HG02623 (cell line): ENCODE measurements around the gene ERC2.

Experiments
- ATAC-seq: cut with Tn5 transposase; IDR thresholded peaks from one replicate; pipeline ENCODE4 v1.9.1; 2021; ENCODE audit warnings: moderate library complexity; ENCODE audit not compliant: unreplicated experiment

The ERC2 gene

GRCh38 chr3:55639143-55639542 is 829.1 kb downstream of the ERC2 start:
- no peak for ATAC-seq

- ATAC-seq: no peak
These were observed 830.2 kb downstream of the ERC2 start for GRCh38 chr3:55637906-55638638.

GRCh38 chr3:55636300-55637195 is 831.7 kb downstream of the ERC2 start:
- ATAC-seq: no peak

- ATAC-seq: no peak
These were observed 833.9 kb downstream of the ERC2 start for GRCh38 chr3:55634345-55634744.

- no peak for ATAC-seq
These were observed 834.9 kb downstream of the ERC2 start for GRCh38 chr3:55633333-55633732.

- ATAC-seq: no peak
These were observed 836.4 kb downstream of the ERC2 start for GRCh38 chr3:55631766-55632331.

GRCh38 chr3:55630921-55631299 is 837.4 kb downstream of the ERC2 start:
- ATAC-seq: no peak

- no peak for ATAC-seq
These were observed 837.9 kb downstream of the ERC2 start for GRCh38 chr3:55630280-55630920.

- no peak for ATAC-seq
These were observed 838.8 kb downstream of the ERC2 start for GRCh38 chr3:55629432-55629831.

- ATAC-seq: no peak
These were observed 842.0 kb downstream of the ERC2 start for GRCh38 chr3:55626279-55626665.

GRCh38 chr3:55624238-55624637 is 844.0 kb downstream of the ERC2 start:
- ATAC-seq: no peak

- ATAC-seq: no peak
These were observed 844.5 kb downstream of the ERC2 start for GRCh38 chr3:55623786-55624185.

- ATAC-seq: no peak
These were observed 845.5 kb downstream of the ERC2 start for GRCh38 chr3:55622733-55623132.

GRCh38 chr3:55622116-55622515 is 846.2 kb downstream of the ERC2 start:
- ATAC-seq: no peak

GRCh38 chr3:55621648-55622047 is 846.6 kb downstream of the ERC2 start:
- ATAC-seq: no peak

- ATAC-seq: no peak
These were observed 847.2 kb downstream of the ERC2 start for GRCh38 chr3:55621026-55621422.

GRCh38 chr3:55620351-55621025 is 847.8 kb downstream of the ERC2 start:
- ATAC-seq: peak; percentile 54

- ATAC-seq: no peak
These were observed 849.0 kb downstream of the ERC2 start for GRCh38 chr3:55619046-55619808.

- no peak for ATAC-seq
These were observed 850.9 kb downstream of the ERC2 start for GRCh38 chr3:55617385-55617784.

- no peak for ATAC-seq
These were observed 851.5 kb downstream of the ERC2 start for GRCh38 chr3:55616803-55617202.
